SK-N-SH (cell line): ENCODE data around the gene DZIP1. TPM values are rescaled to one million over a fixed set of nuclear protein-coding genes. Genes with fewer than 3 reads are reported as not detected.
"Not testable (repeated sequence)": the region's sequence is repeated elsewhere in the genome, so short reads cannot be mapped to it uniquely, and the experiment has no call there.

ENCODE experiments used
- CTCF ChIA-PET: fragments of 300-600, 350-600 bp; formaldehyde crosslinking; extraction: SDS; loops from one replicate; lab custom pipeline; 2021; lab: Yijun Ruan, JAX
- POLR2A ChIA-PET: fragments of 350-600 bp; sonication (Branson Sonifier 250); formaldehyde crosslinking; extraction: SDS; loops from one replicate; lab custom pipeline; 2020; ENCODE audit warnings: antibody characterized with exemption, inconsistent platforms; lab: Yijun Ruan, JAX
- DNase-seq: peaks from one replicate; pipeline ENCODE4 v3.0.0; 2012
- H2AFZ ChIP-seq: fragments of 200-600 bp; sonication (generic); 2 replicates; pipeline ENCODE4 v1.8.1; 2016; ENCODE audit warnings: antibody characterized with exemption, mild to moderate bottlenecking, low read depth
- H3F3A ChIP-seq: fragments of 200-600 bp; sonication (generic); replicated peaks from 2 replicates; pipeline ENCODE3; 2016; ENCODE audit warnings: antibody characterized with exemption, mild to moderate bottlenecking; ENCODE audit not compliant: insufficient read depth
- H3K27ac ChIP-seq, 2 experiments: fragments of 200-500 bp in 1 of 2; fragments of 200-600 bp in 1 of 2; sonication (Bioruptor generic) in 1 of 2; sonication (generic), shearing (Covaris generic) in 1 of 2; 2 replicates each; pipeline versions ENCODE4 v1.5.1 to v1.6.1; 2014 to 2016; ENCODE audit warnings: low read depth in 2 of 2, inconsistent platforms in 1 of 2, low read length in 1 of 2, mild to moderate bottlenecking in 1 of 2, mixed read lengths in 1 of 2
- H3K27me3 ChIP-seq: fragments of 200-600 bp; sonication (generic), shearing (Covaris generic); 2 replicates; pipeline ENCODE4 v1.6.1; 2016; ENCODE audit warnings: mixed run types; ENCODE audit not compliant: insufficient read depth
- H3K36me3 ChIP-seq, 2 experiments: fragments of 200-500 bp in 1 of 2; fragments of 200-600 bp in 1 of 2; sonication (Bioruptor generic) in 1 of 2; sonication (generic) in 1 of 2; replicated peaks in 1 of 2; 2 replicates each; pipeline versions ENCODE3 to v1.5.1; 2014 to 2016; ENCODE audit warnings: low read length in 1 of 2, mild to moderate bottlenecking in 1 of 2; ENCODE audit not compliant: insufficient read depth in 2 of 2, control insufficient read depth in 1 of 2
- H3K4me1 ChIP-seq, 2 experiments: fragments of 200-500 bp in 1 of 2; fragments of 200-600 bp in 1 of 2; sonication (Bioruptor generic) in 1 of 2; sonication (generic), shearing (Covaris generic) in 1 of 2; 2 replicates each; pipeline versions ENCODE4 v1.5.1 to v1.6.1; 2014 to 2016; ENCODE audit warnings: low read depth in 1 of 2, low read length in 1 of 2, mixed run types in 1 of 2; ENCODE audit not compliant: insufficient read depth in 2 of 2, control insufficient read depth in 1 of 2
- H3K4me2 ChIP-seq: fragments of 200-600 bp; sonication (generic), shearing (Covaris generic); 2 replicates; pipeline ENCODE4 v1.6.1; 2017; ENCODE audit warnings: mixed run types
- H3K4me3 ChIP-seq, 2 experiments: fragments of 200-500 bp in 1 of 2; fragments of 200-600 bp in 1 of 2; sonication (Bioruptor generic) in 1 of 2; sonication (generic), shearing (Covaris generic) in 1 of 2; 2 replicates each; pipeline versions ENCODE4 v1.5.1 to v1.8.1; 2014 to 2016; ENCODE audit warnings: low read depth in 2 of 2, inconsistent platforms in 1 of 2, low read length in 1 of 2, mild to moderate bottlenecking in 1 of 2, mixed read lengths in 1 of 2, moderate library complexity in 1 of 2
- H3K79me2 ChIP-seq: fragments of 200-600 bp; sonication (generic); 2 replicates; pipeline ENCODE4 v1.8.1; 2017; ENCODE audit warnings: mild to moderate bottlenecking; ENCODE audit not compliant: insufficient read depth
- H3K9ac ChIP-seq: fragments of 200-600 bp; sonication (generic); 2 replicates; pipeline ENCODE4 v1.6.1; 2017; ENCODE audit warnings: mixed run types
- H3K9me2 ChIP-seq: fragments of 200-600 bp; sonication (generic); 2 replicates; pipeline ENCODE4 v1.6.1; 2017; ENCODE audit warnings: mixed run types
- H3K9me3 ChIP-seq: fragments of 200-600 bp; sonication (generic); 2 replicates; pipeline ENCODE4 v1.6.1; 2017; ENCODE audit warnings: mixed run types, mild to moderate bottlenecking, moderate library complexity
- H4K20me1 ChIP-seq: fragments of 200-600 bp; sonication (generic); 2 replicates; pipeline ENCODE4 v1.6.1; 2017; ENCODE audit warnings: mild to moderate bottlenecking, mixed run types; ENCODE audit not compliant: insufficient read depth
- CHD2 ChIP-seq: fragments of 150-350 bp; IDR thresholded peaks from 2 replicates; pipeline ENCODE4 v1.6.1; 2018; ENCODE audit warnings: low read length; ENCODE audit not compliant: partially characterized antibody
- ELF1 ChIP-seq: IDR thresholded peaks from 2 replicates; pipeline ENCODE4 v1.4.0; 2012
- FOXJ3 ChIP-seq: sonication (generic); formaldehyde crosslinking; IDR thresholded peaks from 2 replicates; pipeline ENCODE4 v1.5.1; 2020; ENCODE audit warnings: mild to moderate bottlenecking, missing genetic modification reagents
- FOXM1 ChIP-seq: IDR thresholded peaks from 2 replicates; pipeline ENCODE4 v1.4.0; 2012; ENCODE audit warnings: low read depth, mild to moderate bottlenecking
- GATA2 ChIP-seq: sonication (generic); formaldehyde crosslinking; IDR thresholded peaks from 2 replicates; pipeline ENCODE4 v1.5.0; 2020; ENCODE audit warnings: mild to moderate bottlenecking, missing genetic modification reagents
- IRF3 ChIP-seq: fragments of 150-350 bp; IDR thresholded peaks from 2 replicates; pipeline ENCODE4 v1.6.1; 2016; ENCODE audit warnings: mild to moderate bottlenecking, low read depth, low read length
- JUND ChIP-seq: IDR thresholded peaks from 2 replicates; pipeline ENCODE4 v1.4.0; 2012
- MEF2A ChIP-seq: IDR thresholded peaks from 2 replicates; pipeline ENCODE4 v1.4.0; 2012; ENCODE audit warnings: low read depth, borderline replicate concordance
- MXI1 ChIP-seq: IDR thresholded peaks from 2 replicates; pipeline ENCODE4 v1.6.1; 2012; ENCODE audit warnings: mild to moderate bottlenecking, low read depth, low read length, improper control_type of control experiment
- RAD21 ChIP-seq: IDR thresholded peaks from 2 replicates; pipeline ENCODE4 v1.6.1; 2012; ENCODE audit warnings: mild to moderate bottlenecking, low read length
- RFX5 ChIP-seq: IDR thresholded peaks from 2 replicates; pipeline ENCODE4 v1.6.1; 2012; ENCODE audit warnings: mild to moderate bottlenecking, improper control_type of control experiment, low read length
- SIN3A ChIP-seq: IDR thresholded peaks from 2 replicates; pipeline ENCODE4 v1.6.1; 2012; ENCODE audit warnings: low read depth, mild to moderate bottlenecking, low read length, moderate library complexity, borderline replicate concordance
- YY1 ChIP-seq: IDR thresholded peaks from 2 replicates; pipeline ENCODE4 v1.4.0; 2012; ENCODE audit warnings: low read depth, mild to moderate bottlenecking
- ZBTB33 ChIP-seq: IDR thresholded peaks from 2 replicates; pipeline ENCODE4 v1.4.0; 2012; ENCODE audit warnings: low read depth, borderline replicate concordance
- WGBS: methylation state at CpG from one replicate; pipeline ENCODE4 v1.1.6; 2017; ENCODE audit warnings: low lambda C conversion rate; 5-methylcytosine and 5-hydroxymethylcytosine counted together
- polyA plus RNA-seq, 3 experiments: library from polyadenylated mRNA; depleted of rRNA; stranded (reverse); fragments of >200 nt; gene quantifications; 2 replicates each; pipeline ENCODE4 v1.2.3, GENCODE V29; 2012

Gene DZIP1
- polyA plus RNA-seq, 1 of the 3 experiments (the other 2 are of a cell fraction) = 15.0 TPM

- H3K27me3 ChIP-seq, H3K9ac ChIP-seq, H3K9me3 ChIP-seq, POLR2A ChIA-PET, H2AFZ ChIP-seq, CTCF ChIA-PET, H3K9me2 ChIP-seq, H3F3A ChIP-seq, H3K36me3 ChIP-seq, H3K4me1 ChIP-seq, H4K20me1 ChIP-seq, H3K27ac ChIP-seq, H3K4me2 ChIP-seq, DNase-seq, H3K4me3 ChIP-seq: not testable (repeated sequence)
- peaks cover 45% of the 10 kb centered on the region for H3K79me2 ChIP-seq
- no CpG with 5 or more reads among the region's 28 CpGs for WGBS
These were observed 46.5 kb upstream of the DZIP1 start for GRCh38 chr13:95690986-95691385.

- Histone ChIP-seq H2AFZ (no peak overlapping the region), H3K36me3 (no peaks in the 10 kb centered on the region), H3K9ac (no peak overlapping the region), H3K79me2 (peaks cover 59% of the 10 kb centered on the region), H4K20me1 (peaks cover 7% of the 10 kb centered on the region; the same call in 1 of the 2 replicates), H3K4me1 (no peaks in the 10 kb centered on the region), H3K27ac (no peak overlapping the region), H3K4me2 (no peak overlapping the region), H3K4me3 (no peak overlapping the region), H3K9me3 (no peaks in the 10 kb centered on the region), H3K9me2 (no peaks in the 10 kb centered on the region), H3F3A (peaks cover 7% of the 10 kb centered on the region), H3K27me3 (no peaks in the 10 kb centered on the region)
- DNase-seq = no peak
- WGBS = 92% methylated on average over 3 of the region's 3 CpGs
- no peak for TF ChIP-seq FOXJ3 (CRISPR knock-in tag)
- no peak for TF ChIP-seq FOXM1
- no peak for TF ChIP-seq MEF2A
- TF ChIP-seq RFX5 = no peak
- TF ChIP-seq RAD21 = no peak
- no peak for TF ChIP-seq IRF3
- TF ChIP-seq JUND = no peak
- no peak for TF ChIP-seq GATA2 (CRISPR knock-in tag)
- no peak for TF ChIP-seq MXI1
- TF ChIP-seq ELF1 = no peak
- no peak for TF ChIP-seq YY1
- no peak for TF ChIP-seq ZBTB33
- no peak for TF ChIP-seq CHD2
- TF ChIP-seq SIN3A = no peak
- ChIA-PET POLR2A (no interaction called here), CTCF (interaction anchor here (1.0 kb wide), 1 partner anchor 16 kb away, joined by 3 read pairs; no protein-coding TSS in a partner anchor)
These were observed 45.0 kb upstream of the DZIP1 start for GRCh38 chr13:95689582-95689926.

- Histone ChIP-seq H3K79me2 (peaks cover 99% of the 10 kb centered on the region), H4K20me1 (peaks cover 22% of the 10 kb centered on the region; the same call in 1 of the 2 replicates)
- H3K9me3 ChIP-seq, H3K36me3 ChIP-seq, H3F3A ChIP-seq, H3K4me1 ChIP-seq, H3K9me2 ChIP-seq, H3K27ac ChIP-seq, H3K4me2 ChIP-seq, POLR2A ChIA-PET, H3K27me3 ChIP-seq, H3K9ac ChIP-seq, DNase-seq, H2AFZ ChIP-seq, H3K4me3 ChIP-seq: not testable (repeated sequence)
- 93% methylated on average over 2 of the region's 5 CpGs for WGBS
- CTCF ChIA-PET = interaction anchor here (0.8 kb wide), 1 partner anchor 149 kb away, joined by 4 read pairs; no protein-coding TSS in a partner anchor
These were observed 40.5 kb upstream of the DZIP1 start for GRCh38 chr13:95684960-95685359.
